Activated T-helper 9 cell treated with anti-CD3 and anti-CD28 coated beads, Interleukin-2, amount 50 U/mL, for 16 hours (primary cell): Measurements from ENCODE around the gene CAMK2D.
"Not testable (repeated sequence)": the region's sequence is repeated elsewhere in the genome, so short reads cannot be mapped to it uniquely, and the experiment has no call there.

Experiments used
- DNase-seq: peaks from one replicate; pipeline ENCODE4 v3.0.0-alpha.2; 2020; ENCODE audit warnings: low read depth

The CAMK2D gene

GRCh38 chr4:113730467-113731216, 30.9 kb downstream of the CAMK2D start:
- DNase-seq: no peak

- DNase-seq: no peak
Measured at GRCh38 chr4:113727802-113728201, 33.7 kb downstream of the CAMK2D start.

DNA sequence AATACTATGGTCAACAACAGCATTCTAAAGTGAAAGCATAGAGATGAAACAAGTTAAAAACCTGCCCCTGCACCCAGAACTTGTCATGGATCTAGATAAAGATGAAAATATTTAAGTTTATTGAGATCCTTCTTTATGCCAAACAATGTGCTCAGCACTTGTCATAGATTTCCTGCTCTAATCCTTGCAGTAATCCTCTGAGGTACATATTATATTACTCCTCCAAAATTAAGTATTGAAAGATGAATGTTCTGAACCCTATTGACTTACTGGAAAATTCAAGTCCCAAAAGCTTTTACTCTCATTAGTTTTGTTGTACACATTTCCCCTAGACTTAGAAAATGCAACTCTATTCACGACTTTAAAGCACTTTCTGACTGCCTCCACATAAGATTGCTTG, 35.6 kb downstream of the CAMK2D start:
- DNase-seq: no peak

GRCh38 chr4:113718252-113718651, 43.3 kb downstream of the CAMK2D start:
- no peak for DNase-seq

DNA sequence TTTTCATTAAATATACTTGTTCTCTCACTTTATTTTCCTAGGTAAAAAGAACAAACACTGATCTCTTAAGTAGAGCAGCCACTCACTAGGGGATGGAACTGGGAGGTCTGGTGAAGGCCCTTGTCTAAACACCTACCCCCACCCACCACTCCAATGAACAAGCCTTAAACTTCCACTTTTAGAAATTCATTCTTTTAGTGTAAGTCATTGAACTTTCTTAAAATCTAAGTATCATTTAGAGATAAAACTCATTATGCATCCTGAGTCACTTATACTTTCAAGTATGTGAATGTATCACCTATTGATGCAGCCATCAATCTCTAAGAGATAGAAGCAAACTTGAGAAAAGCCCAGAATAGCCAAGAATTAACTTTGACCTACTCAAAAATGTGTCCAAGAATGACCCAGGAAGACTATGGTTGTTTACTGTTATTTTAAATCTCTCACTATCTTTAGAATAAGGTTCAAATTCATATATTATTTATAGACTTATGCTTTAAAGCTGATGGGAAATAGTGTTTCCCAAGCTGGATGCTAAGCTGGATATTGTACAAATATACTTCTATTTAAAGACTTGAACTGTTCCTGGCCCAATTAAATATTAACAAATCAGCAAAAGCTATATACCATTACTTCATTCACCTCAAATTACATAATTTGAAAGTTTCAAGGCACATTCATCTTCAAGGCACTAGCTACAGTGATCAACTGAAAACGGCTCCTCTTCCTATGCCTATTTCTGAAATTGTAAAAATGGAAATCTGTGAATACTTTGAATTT, 49.5 kb downstream of the CAMK2D start:
- no peak for DNase-seq

- no peak for DNase-seq
Measured at GRCh38 chr4:113708250-113708649, 53.3 kb downstream of the CAMK2D start.

- DNase-seq: no peak
Measured at GRCh38 chr4:113707048-113707447, 54.5 kb downstream of the CAMK2D start.

DNA sequence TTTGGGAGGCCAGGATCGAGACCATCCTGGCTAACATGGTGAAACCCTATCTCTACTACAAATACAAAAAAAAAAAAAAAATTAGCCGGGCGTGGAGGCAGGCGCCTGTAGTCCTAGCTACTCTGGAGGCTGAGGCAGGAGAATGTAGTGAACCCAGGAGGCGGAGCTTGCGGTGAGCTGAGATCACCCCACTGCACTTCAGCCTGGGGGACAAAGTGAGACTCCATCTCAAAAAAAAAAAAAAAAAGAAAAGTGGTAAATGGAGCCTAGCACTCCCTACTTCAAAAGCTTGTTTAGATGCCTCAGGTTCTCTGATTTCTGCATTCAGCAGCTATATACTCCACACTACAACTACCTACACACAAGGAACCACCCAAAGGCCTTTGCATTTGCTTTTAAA, 56.4 kb downstream of the CAMK2D start:
- DNase-seq: not testable (repeated sequence)

DNA sequence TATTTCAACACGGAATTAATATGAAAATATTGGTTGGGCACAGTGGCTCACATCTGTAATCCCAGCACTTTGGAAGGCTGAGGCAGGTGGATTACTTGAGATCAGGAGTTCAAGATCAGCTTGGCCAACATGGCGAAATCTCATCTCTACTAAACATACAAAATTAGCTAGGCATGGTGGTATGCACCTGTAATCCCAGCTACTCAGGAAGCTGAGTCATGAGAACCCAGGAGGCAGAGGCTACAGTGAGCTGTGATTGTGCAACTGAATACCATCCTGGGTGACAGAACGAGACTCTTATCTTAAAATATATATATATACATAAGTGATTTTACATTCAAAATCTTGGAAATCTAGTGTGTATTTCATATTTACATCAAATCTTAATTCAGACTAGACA, 58.9 kb downstream of the CAMK2D start:
- DNase-seq: not testable (repeated sequence)

GRCh38 chr4:113701169-113701568, 60.4 kb downstream of the CAMK2D start:
- no peak for DNase-seq

DNA sequence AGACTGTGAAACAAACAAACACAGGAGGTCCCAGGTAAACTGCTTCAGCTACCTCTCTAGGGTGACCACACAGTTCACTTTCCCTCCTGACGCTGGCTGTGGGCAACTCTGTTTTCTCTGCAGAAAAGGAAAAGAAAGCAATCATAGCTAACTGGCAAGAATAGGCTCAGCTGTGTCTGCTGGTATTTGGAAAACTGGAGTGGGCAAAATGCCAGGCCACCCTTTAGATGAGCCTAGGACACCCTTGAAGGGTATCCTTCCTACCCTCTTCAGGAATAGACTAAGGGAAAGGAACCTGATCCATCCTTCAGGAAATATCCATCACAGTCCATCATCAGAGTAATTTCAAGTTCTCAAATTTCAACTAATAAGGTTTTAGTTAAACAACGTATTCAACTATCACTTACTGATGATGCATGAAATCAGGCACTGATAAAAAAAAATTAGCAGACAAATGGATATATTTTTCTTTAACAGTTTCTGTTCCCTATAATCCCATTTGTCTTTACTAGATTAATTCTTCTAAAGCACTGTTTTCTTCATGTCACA, 60.9 kb downstream of the CAMK2D start:
- no peak for DNase-seq

GRCh38 chr4:113699772-113700171, 61.8 kb downstream of the CAMK2D start:
- no peak for DNase-seq

GRCh38 chr4:113697429-113697828, 64.1 kb downstream of the CAMK2D start:
- DNase-seq: no peak

DNA sequence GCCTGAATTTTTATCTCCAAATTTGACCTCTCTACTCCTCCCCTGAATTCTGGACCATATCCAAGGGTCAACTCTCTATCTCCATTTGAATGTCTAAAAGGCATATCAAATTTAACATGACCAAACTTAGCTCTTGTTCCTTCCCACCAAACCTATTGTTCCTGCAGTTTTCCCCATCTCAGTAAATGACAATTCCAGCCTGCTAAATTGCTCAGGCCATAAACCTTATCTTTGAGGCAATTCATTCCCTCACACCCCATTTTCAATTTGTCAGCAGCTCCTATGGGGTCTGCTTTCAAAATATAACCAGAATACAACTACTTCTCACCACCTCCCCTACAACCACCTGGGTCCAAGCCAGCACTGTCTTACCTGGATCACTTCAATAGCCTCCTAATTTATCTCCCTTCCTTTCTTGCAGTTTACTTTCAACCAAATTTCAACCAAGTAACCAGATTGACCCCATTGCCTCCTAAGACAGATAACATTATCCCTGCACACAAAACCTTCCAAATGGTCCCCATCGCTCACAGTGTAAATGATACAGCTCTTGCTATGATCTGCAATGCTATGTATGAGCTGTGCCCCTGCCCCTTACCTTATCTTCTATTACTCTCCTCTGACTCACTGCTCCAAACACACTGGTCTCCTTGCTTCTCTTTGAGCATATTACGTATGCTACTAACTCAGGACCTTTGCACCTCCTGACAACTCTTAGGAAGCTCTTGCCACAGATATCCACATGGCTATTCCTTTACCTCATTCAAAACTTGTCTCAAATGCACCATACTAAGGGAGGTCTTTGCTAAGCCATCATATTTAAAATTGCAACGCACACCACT, 66.0 kb downstream of the CAMK2D start:
- DNase-seq: no peak

- DNase-seq: no peak
Measured at GRCh38 chr4:113694008-113694407, 67.5 kb downstream of the CAMK2D start.

- DNase-seq: no peak
Measured at GRCh38 chr4:113692809-113693411, 68.6 kb downstream of the CAMK2D start.

- no peak for DNase-seq
Measured at GRCh38 chr4:113691676-113692075, 69.9 kb downstream of the CAMK2D start.

- DNase-seq: no peak
Measured at GRCh38 chr4:113689394-113689793, 72.1 kb downstream of the CAMK2D start.

DNA sequence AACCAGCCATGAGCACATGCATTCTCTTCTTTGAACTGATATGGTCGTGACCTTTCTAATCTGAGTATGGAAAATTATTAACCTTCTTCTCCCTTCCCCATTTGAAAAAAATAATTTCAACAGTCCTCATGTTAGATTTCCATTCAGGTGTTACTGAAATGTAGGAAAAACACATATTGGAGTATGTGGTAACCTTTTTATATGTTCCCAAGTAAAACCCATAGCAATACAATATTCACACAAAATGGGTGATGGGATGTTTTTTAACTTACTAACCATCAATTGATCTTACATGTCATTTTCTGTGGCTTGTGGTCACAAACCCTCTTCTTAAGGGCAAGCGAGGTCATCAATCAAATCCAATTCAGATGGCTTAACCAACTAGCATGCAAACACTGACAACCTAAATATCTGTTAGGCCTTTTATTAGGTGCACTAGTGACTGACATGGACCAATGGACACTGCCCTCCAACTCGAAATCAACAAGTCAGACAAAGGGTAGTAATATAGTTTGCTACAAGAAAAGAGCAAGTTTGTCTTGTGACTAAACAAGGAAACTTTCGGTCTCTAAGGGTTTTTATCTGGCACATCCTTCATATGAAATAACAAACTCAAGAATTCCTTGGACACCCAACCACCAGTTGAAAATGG, 74.3 kb downstream of the CAMK2D start:
- DNase-seq: no peak

DNA sequence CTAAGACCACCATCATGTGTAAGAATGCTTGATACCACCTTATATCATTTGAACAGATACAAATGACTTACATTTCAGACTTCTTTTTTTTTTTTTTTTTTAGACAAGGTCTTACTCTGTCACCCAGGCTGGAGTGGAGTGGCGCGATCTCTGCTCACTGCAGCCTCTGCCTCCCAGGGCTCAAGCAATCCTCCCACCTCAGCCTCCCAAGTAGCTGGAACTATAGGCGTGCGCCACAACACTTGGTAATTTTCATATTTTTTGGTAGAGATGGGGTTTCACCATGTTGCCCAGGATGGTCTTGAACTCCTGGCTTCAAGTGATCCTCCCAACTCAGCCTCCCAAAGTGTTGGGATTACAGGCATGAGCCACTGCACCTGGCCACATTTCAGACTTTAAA, 76.4 kb downstream of the CAMK2D start:
- not testable (repeated sequence) for DNase-seq

GRCh38 chr4:113684534-113685091, 76.9 kb downstream of the CAMK2D start:
- DNase-seq: no peak
